CD14-positive monocyte (primary cell): ENCODE measurements around the gene NSD2. TPM values are rescaled to one million over a fixed set of nuclear protein-coding genes. Genes with fewer than 3 reads are reported as not detected.
"Not testable (repeated sequence)": the region's sequence is repeated elsewhere in the genome, so short reads cannot be mapped to it uniquely, and the experiment has no call there.

ENCODE experiments used
- DNase-seq, 3 donors: peaks; one replicate each; pipeline ENCODE4 v3.0.0-alpha.2; 2011 to 2022
- H2AFZ ChIP-seq: 2 replicates; pipeline ENCODE4 v1.6.0; 2012; ENCODE audit warnings: mild to moderate bottlenecking, low read depth, low read length, inconsistent platforms; ENCODE audit not compliant: insufficient read depth, poor library complexity, severe bottlenecking
- H3K27ac ChIP-seq, 2 donors: 1 replicate in 1 of 2; 2 replicates in 1 of 2; pipeline ENCODE4 v1.5.1; 2012 to 2013; ENCODE audit warnings: low read length in 2 of 2, control low read depth in 1 of 2, inconsistent platforms in 1 of 2, low read depth in 1 of 2, mild to moderate bottlenecking in 1 of 2
- H3K27me3 ChIP-seq, 2 donors: one replicate each; pipeline versions ENCODE4 v1.6.0 to v1.6.1; 2011 to 2013; ENCODE audit warnings: low read length in 2 of 2; ENCODE audit not compliant: control insufficient read depth in 2 of 2, insufficient read depth in 2 of 2
- H3K36me3 ChIP-seq, 2 donors: replicated peaks in 1 of 2; 1 replicate in 1 of 2; 2 replicates in 1 of 2; pipeline versions ENCODE4 v1.5.1 to v1.6.1; 2012 to 2013; ENCODE audit warnings: low read length in 2 of 2, control low read depth in 1 of 2, inconsistent platforms in 1 of 2, mild to moderate bottlenecking in 1 of 2; ENCODE audit not compliant: insufficient read depth in 2 of 2, control insufficient read depth in 1 of 2
- H3K4me1 ChIP-seq, 2 donors: 1 replicate in 1 of 2; 2 replicates in 1 of 2; pipeline versions ENCODE4 v1.5.1 to v1.6.1; 2012 to 2013; ENCODE audit warnings: low read length in 2 of 2, control low read depth in 1 of 2, inconsistent platforms in 1 of 2, mild to moderate bottlenecking in 1 of 2, moderate library complexity in 1 of 2; ENCODE audit not compliant: insufficient read depth in 2 of 2, control insufficient read depth in 1 of 2
- H3K4me2 ChIP-seq: replicated peaks from 2 replicates; pipeline ENCODE3; 2012; ENCODE audit warnings: low read length, moderate library complexity, mild to moderate bottlenecking; ENCODE audit not compliant: poor library complexity, severe bottlenecking; ENCODE audit errors: extremely low read depth
- H3K4me3 ChIP-seq, 3 experiments: fragments of 200-600 bp in 1 of 3; sonication (generic) in 1 of 3; replicated peaks in 1 of 3; 1 replicate in 2 of 3; 2 replicates in 1 of 3; pipeline ENCODE4 v1.5.1; 2011 to 2013; ENCODE audit warnings: low read length in 3 of 3, mild to moderate bottlenecking in 3 of 3, control low read depth in 2 of 3, low read depth in 2 of 3, inconsistent platforms in 1 of 3, moderate library complexity in 1 of 3
- H3K79me2 ChIP-seq: 2 replicates; pipeline ENCODE4 v1.6.0; 2012; ENCODE audit warnings: mild to moderate bottlenecking, control low read depth, inconsistent platforms, low read length, moderate library complexity; ENCODE audit not compliant: insufficient read depth
- H3K9ac ChIP-seq: 2 replicates; pipeline ENCODE4 v1.6.0; 2017; ENCODE audit warnings: low read length, mild to moderate bottlenecking; ENCODE audit not compliant: insufficient read depth, poor library complexity, severe bottlenecking
- H3K9me3 ChIP-seq, 2 donors: replicated peaks in 1 of 2; 1 replicate in 1 of 2; 2 replicates in 1 of 2; pipeline versions ENCODE4 v1.5.1 to v1.6.1; 2012 to 2013; ENCODE audit warnings: low read length in 2 of 2, control low read depth in 1 of 2; ENCODE audit not compliant: control insufficient read depth in 1 of 2, insufficient read depth in 1 of 2
- H4K20me1 ChIP-seq: 2 replicates; pipeline ENCODE4 v1.6.0; 2012; ENCODE audit warnings: mild to moderate bottlenecking, low read length, control low read depth, moderate library complexity; ENCODE audit not compliant: insufficient read depth
- H3K27ac Mint-ChIP-seq, 7 donors: one replicate each; pipeline ENCODE4 v1.8.0; 2020; ENCODE audit warnings: mild to moderate bottlenecking in 7 of 7, mixed read lengths in 7 of 7, moderate library complexity in 6 of 7, inconsistent platforms in 2 of 7
- H3K27me3 Mint-ChIP-seq, 3 donors: one replicate each; pipeline ENCODE4 v1.8.0; 2021 to 2022; ENCODE audit warnings: low read depth in 3 of 3, mild to moderate bottlenecking in 3 of 3, mixed read lengths in 3 of 3, moderate library complexity in 3 of 3, inconsistent platforms in 1 of 3
- H3K36me3 Mint-ChIP-seq, 2 donors: one replicate each; pipeline ENCODE4 v1.8.0; 2020; ENCODE audit warnings: mixed read lengths in 2 of 2, inconsistent platforms in 1 of 2, mild to moderate bottlenecking in 1 of 2
- H3K4me1 Mint-ChIP-seq: one replicate; pipeline ENCODE4 v1.8.0; 2020; ENCODE audit warnings: mild to moderate bottlenecking, mixed read lengths
- H3K4me3 Mint-ChIP-seq, 2 donors: one replicate each; pipeline ENCODE4 v1.8.0; 2020; ENCODE audit warnings: mild to moderate bottlenecking in 2 of 2, mixed read lengths in 2 of 2, moderate library complexity in 1 of 2
- H3K9me3 Mint-ChIP-seq, 7 donors: one replicate each; pipeline ENCODE4 v1.8.0; 2020 to 2022; ENCODE audit warnings: mixed read lengths in 7 of 7, mild to moderate bottlenecking in 6 of 7, moderate library complexity in 6 of 7, inconsistent platforms in 2 of 7
- WGBS: methylation state at CpG from one replicate; pipeline ENCODE4 v1.1.5; 2013; ENCODE audit warnings: missing lambda C conversion rate; ENCODE audit not compliant: insufficient coverage; 5-methylcytosine and 5-hydroxymethylcytosine counted together
- intact Hi-C, 2 donors: fragments of 100-400 bp; cut with micrococcal nuclease; formaldehyde crosslinking; loops; one replicate each; pipeline versions ENCODE4 v1.15.0 to v1.15.1; 2023
- polyA plus RNA-seq, 3 donors: library from polyadenylated mRNA; depleted of rRNA in 1 of 3; unstranded in 2 of 3; stranded (reverse) in 1 of 3; fragments of 300-500 nt in 2 of 3; fragments of >200 nt in 1 of 3; fragmentation: Illumina TruSeq in 2 of 3; gene quantifications; 1 replicate in 2 of 3; 2 replicates in 1 of 3; pipeline ENCODE4 v1.2.3, GENCODE V29; 2012 to 2021
- TF ChIP-seq, protein P1 (sequence below): fragments of 200-600 bp; IDR thresholded peaks from one replicate; pipeline ENCODE4 v1.8.0; 2022; ENCODE audit warnings: antibody characterized with exemption, mild to moderate bottlenecking

Gene NSD2
- polyA plus RNA-seq, 3 donors: 1.9 to 8.7 (median 2.3) TPM

DNA sequence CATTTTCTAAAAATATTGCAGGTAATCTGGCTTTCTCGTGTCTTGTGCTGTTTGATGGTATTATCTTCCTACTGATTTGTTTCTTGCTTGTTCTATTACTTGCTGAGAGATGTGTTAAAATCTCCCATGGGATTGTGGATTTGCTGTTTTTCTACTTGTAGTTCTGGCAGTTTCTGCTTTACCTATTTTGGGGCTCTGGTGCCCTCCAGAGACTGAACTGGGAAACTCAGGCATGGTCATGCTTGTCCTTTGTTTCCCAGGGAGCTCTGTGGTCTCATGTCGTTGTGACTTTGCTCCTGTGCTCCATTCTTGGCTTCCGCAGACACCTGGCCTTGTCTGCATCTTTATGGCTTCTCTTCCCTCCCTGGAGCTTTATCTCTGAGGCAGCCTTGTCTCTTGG, 39.5 kb downstream of the NSD2 start:
- intact Hi-C loops: no loop called here
- H3K27me3 Mint-ChIP-seq: peaks cover 0 to 1% (median 0%) of the 10 kb centered on the region in 3 donors
- no peak for DNase-seq

DNA sequence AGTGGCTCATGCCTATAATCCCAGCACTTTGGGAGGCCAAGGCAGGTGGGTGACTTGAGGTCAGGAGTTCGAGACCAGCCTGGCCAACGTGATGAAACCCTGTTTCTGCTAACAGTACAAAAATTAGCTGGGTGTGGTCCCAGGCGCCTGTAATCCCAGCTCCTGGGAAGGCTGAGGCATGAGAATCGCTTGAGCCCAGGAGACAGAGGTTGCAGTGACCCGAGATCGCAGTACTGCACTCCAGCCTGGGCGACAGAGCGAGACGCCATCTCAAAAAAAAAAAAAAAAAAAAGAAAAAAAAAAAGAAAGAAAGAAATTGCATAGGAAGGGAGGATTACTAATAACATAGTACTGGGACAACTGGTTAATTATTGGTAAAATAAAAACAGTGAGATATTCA, 40.1 kb downstream of the NSD2 start:
- 88% methylated on average over 3 of the region's 9 CpGs for WGBS
- H3K27ac Mint-ChIP-seq, intact Hi-C loops, H4K20me1 ChIP-seq, H2AFZ ChIP-seq, H3K27ac ChIP-seq, H3K4me2 ChIP-seq, H3K9me3 Mint-ChIP-seq, H3K4me3 ChIP-seq, H3K4me3 Mint-ChIP-seq, H3K27me3 Mint-ChIP-seq, H3K4me1 Mint-ChIP-seq, H3K9ac ChIP-seq, H3K4me1 ChIP-seq, H3K27me3 ChIP-seq, H3K9me3 ChIP-seq, DNase-seq: not testable (repeated sequence)
- H3K36me3 Mint-ChIP-seq: peaks cover 42 to 70% of the 10 kb centered on the region in 2 donors
- Histone ChIP-seq H3K79me2 (peaks cover 74% of the 10 kb centered on the region), H3K36me3 (peaks cover 17 to 76% of the 10 kb centered on the region in 2 donors)

More for the DNA sequence above, 39.5 kb downstream of the NSD2 start:
- Mint-ChIP-seq H3K9me3 (peaks cover 0 to 2% (median 0%) of the 10 kb centered on the region in 7 donors), H3K36me3 (peaks cover 43 to 70% of the 10 kb centered on the region in 2 donors), H3K27ac (peak overlapping the region in 3 of 7 donors; percentile 1 to 64 (median 44)), H3K4me3 (no peak overlapping the region), H3K4me1 (no peaks in the 10 kb centered on the region)
- 57% methylated on average over 1 of the region's 3 CpGs for WGBS
- H3K27ac ChIP-seq: no peak overlapping the region
- H3K9ac ChIP-seq: no peak overlapping the region
- no peak overlapping the region for H2AFZ ChIP-seq
- H4K20me1 ChIP-seq: no peaks in the 10 kb centered on the region
- H3K36me3 ChIP-seq: peaks cover 14 to 76% of the 10 kb centered on the region in 2 donors
- H3K4me3 ChIP-seq: no peak overlapping the region
- no peaks in the 10 kb centered on the region for H3K27me3 ChIP-seq
- H3K9me3 ChIP-seq: no peaks in the 10 kb centered on the region
- H3K4me2 ChIP-seq: no peak overlapping the region
- H3K79me2 ChIP-seq: peaks cover 77% of the 10 kb centered on the region
- no peaks in the 10 kb centered on the region for H3K4me1 ChIP-seq
- TF ChIP-seq, protein P1, sequence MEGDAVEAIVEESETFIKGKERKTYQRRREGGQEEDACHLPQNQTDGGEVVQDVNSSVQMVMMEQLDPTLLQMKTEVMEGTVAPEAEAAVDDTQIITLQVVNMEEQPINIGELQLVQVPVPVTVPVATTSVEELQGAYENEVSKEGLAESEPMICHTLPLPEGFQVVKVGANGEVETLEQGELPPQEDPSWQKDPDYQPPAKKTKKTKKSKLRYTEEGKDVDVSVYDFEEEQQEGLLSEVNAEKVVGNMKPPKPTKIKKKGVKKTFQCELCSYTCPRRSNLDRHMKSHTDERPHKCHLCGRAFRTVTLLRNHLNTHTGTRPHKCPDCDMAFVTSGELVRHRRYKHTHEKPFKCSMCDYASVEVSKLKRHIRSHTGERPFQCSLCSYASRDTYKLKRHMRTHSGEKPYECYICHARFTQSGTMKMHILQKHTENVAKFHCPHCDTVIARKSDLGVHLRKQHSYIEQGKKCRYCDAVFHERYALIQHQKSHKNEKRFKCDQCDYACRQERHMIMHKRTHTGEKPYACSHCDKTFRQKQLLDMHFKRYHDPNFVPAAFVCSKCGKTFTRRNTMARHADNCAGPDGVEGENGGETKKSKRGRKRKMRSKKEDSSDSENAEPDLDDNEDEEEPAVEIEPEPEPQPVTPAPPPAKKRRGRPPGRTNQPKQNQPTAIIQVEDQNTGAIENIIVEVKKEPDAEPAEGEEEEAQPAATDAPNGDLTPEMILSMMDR: peak; percentile 27
